ENCODE data around the gene TRIM45.

DNA sequence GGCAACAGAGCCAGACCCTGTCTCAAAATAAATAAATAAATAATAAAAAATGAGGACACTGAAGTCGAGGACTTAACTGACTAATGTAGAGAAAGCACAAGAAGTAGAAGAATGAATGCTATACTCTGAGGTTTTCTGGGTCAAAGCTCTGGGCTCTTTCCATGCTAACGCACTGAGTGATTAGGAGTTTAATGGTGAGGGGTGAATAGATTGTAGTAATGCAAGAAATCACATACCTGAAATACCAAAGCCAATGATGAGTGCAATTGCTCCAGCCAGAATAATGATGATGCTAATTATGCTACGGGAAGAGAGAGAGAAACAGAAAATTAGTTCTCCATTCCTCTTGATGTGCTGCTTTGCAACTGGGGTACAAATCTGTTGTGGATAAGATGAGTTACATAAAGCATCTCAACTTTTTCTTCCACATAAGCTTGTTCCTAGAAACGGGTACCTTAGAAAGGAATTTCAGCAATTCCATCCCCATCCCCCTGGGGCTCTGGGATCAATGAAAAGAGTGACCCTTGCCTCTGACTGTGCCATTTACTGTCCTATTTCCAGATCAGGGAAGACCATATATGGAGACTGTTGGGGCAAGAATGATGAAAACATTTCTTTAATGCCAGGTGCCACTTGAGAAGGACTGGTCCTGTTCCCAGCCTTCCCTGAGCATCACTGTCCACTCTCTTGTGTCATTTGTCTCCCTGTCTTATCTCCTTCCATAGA is 48.5 kb upstream of the TRIM45 start:
- TF ChIP-seq, protein P1, sequence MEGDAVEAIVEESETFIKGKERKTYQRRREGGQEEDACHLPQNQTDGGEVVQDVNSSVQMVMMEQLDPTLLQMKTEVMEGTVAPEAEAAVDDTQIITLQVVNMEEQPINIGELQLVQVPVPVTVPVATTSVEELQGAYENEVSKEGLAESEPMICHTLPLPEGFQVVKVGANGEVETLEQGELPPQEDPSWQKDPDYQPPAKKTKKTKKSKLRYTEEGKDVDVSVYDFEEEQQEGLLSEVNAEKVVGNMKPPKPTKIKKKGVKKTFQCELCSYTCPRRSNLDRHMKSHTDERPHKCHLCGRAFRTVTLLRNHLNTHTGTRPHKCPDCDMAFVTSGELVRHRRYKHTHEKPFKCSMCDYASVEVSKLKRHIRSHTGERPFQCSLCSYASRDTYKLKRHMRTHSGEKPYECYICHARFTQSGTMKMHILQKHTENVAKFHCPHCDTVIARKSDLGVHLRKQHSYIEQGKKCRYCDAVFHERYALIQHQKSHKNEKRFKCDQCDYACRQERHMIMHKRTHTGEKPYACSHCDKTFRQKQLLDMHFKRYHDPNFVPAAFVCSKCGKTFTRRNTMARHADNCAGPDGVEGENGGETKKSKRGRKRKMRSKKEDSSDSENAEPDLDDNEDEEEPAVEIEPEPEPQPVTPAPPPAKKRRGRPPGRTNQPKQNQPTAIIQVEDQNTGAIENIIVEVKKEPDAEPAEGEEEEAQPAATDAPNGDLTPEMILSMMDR (IDR thresholded peaks at IDR 0.05): no peak
- no peak for TF ChIP-seq YY1 (IDR thresholded peaks at IDR 0.05; ENCODE audit: low read depth)
- TF ChIP-seq, protein P2, sequence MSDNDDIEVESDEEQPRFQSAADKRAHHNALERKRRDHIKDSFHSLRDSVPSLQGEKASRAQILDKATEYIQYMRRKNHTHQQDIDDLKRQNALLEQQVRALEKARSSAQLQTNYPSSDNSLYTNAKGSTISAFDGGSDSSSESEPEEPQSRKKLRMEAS (IDR thresholded peaks at IDR 0.05; ENCODE audit: low read depth): no peak

All from SK-N-SH (cell line).